Astrocyte of the cerebellum (primary cell): ENCODE data around the gene ABHD11.
"Not testable (repeated sequence)": the region's sequence is repeated elsewhere in the genome, so short reads cannot be mapped to it uniquely, and the experiment has no call there.

Source experiments
- DNase-seq: peaks from one replicate; pipeline ENCODE4 v3.0.0-alpha.2; 2011; ENCODE audit warnings: low read depth
- H3K4me3 ChIP-seq: 2 replicates; pipeline ENCODE4 v1.5.1; 2011; ENCODE audit warnings: mild to moderate bottlenecking, low read depth, low read length, moderate library complexity
- in situ Hi-C: cut with HindIII; loops from 2 replicates; pipeline ENCODE4 v1.10.0; 2017; ENCODE audit warnings: low sequenced_read_pairs
- TF ChIP-seq, protein P1 (sequence below): IDR thresholded peaks from 2 replicates; pipeline ENCODE4 v1.5.1; 2012; ENCODE audit warnings: low read length, low read depth, moderate library complexity, mild to moderate bottlenecking; ENCODE audit errors: missing control alignments

The ABHD11 gene, protein sequence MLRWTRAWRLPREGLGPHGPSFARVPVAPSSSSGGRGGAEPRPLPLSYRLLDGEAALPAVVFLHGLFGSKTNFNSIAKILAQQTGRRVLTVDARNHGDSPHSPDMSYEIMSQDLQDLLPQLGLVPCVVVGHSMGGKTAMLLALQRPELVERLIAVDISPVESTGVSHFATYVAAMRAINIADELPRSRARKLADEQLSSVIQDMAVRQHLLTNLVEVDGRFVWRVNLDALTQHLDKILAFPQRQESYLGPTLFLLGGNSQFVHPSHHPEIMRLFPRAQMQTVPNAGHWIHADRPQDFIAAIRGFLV

DNA sequence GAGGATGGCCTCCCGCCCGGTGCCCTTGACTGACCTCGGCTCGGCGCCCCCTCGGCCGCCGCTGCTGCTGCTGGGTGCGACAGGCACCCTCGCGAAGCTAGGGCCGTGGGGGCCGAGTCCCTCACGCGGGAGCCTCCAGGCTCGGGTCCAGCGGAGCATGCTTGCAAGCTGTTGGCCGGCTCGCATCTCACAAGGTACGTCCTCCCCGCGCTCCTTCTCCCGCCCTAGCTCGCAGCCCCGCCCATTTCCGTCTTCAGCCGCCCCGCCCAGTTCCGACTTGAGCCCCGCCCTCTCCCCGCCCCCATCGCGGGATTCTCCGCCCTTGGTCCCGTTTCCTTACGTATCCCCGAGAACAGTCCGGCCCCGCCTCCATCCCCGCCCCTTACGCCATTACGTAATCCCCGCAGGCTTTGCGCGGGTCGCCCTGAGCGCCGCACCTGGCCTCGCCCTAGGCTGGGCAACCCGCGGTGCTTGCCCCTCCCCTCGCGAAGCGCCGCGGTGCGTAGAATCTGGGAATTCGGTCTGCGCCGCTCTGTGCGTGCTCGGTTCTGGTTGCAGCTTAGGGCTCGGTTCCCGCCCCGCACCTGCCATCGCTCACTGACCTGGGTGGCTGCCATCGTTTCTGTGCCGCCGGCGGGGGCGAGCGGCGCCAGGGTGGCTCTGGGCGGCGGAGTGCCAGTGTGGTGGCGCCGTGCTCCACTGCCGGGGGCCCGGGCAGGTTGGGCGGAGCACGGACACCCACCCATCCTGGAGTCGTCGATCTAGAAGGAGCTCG lies at the start of gene ABHD11:
Gene ABHD11 (minus strand): TSS at position 191 of the 775 bp plus-strand sequence. CDS start 32 bp downstream, at position 159.
- peak within 1 kb of the TSS; percentile 90 for H3K4me3 ChIP-seq
- DNase-seq: peak; percentile 89
- TF ChIP-seq, protein P1, sequence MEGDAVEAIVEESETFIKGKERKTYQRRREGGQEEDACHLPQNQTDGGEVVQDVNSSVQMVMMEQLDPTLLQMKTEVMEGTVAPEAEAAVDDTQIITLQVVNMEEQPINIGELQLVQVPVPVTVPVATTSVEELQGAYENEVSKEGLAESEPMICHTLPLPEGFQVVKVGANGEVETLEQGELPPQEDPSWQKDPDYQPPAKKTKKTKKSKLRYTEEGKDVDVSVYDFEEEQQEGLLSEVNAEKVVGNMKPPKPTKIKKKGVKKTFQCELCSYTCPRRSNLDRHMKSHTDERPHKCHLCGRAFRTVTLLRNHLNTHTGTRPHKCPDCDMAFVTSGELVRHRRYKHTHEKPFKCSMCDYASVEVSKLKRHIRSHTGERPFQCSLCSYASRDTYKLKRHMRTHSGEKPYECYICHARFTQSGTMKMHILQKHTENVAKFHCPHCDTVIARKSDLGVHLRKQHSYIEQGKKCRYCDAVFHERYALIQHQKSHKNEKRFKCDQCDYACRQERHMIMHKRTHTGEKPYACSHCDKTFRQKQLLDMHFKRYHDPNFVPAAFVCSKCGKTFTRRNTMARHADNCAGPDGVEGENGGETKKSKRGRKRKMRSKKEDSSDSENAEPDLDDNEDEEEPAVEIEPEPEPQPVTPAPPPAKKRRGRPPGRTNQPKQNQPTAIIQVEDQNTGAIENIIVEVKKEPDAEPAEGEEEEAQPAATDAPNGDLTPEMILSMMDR: no peak
- in situ Hi-C loops: no loop called here

DNA sequence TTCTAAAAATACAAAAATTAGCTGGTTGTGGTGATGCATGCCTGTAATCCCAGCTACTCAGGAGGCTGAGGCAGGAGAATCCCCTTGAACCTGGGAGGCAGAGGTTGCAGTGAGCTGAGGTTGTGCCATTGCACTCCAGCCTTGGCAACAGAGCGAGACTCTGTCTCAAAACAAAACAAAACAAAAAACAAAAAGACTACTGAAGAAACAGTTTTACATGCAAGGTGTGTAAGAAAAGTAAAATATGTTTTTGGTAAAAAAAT lies 49.1 kb upstream of the ABHD11 start:
- H3K4me3 ChIP-seq, in situ Hi-C loops, DNase-seq: not testable (repeated sequence)

DNA sequence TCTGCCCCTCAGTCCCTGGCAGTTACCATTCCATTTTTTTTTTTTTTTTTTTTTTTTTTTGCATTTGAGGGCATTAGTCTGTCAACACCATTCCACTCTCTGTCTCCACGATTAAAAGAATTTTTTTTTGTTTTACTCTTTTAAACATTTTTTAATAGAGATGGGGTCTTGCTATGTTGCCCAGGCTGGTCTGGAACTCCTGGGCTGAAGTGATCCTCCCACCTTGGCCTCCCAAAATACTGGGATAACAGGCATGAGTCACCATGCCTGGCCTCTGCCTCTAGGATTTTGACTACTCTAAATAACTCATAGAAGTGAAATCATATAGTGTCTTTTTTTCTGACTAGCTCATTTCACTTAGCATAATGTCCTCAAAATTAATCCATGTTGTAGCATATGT lies 48.0 kb upstream of the ABHD11 start:
- in situ Hi-C loops: no loop called here
- no peak for DNase-seq
- H3K4me3 ChIP-seq: no peak overlapping the region
- TF ChIP-seq, protein P1: no peak

DNA sequence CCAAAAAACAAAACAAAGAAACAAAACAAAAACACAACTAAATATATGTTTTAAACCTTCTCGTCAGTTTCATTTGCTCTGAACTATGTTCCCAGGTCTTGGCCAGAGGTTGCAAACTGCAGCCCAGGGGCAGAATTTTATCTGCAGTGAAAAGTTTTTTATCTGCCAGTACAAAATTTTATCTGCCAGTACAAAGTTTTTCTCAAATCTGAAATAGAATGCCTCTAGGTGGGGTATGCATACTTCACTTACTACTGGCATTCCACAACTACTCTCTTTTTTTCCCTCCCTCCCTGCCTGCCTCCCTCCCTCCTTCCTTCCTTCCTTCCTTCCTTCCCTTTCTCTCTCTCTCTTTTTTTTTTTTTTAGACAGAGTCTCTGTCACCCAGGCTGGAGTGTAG lies 40.9 kb upstream of the ABHD11 start:
- in situ Hi-C loops: no loop called here
- no peak overlapping the region for H3K4me3 ChIP-seq
- no peak for DNase-seq
- TF ChIP-seq, protein P1: no peak

DNA sequence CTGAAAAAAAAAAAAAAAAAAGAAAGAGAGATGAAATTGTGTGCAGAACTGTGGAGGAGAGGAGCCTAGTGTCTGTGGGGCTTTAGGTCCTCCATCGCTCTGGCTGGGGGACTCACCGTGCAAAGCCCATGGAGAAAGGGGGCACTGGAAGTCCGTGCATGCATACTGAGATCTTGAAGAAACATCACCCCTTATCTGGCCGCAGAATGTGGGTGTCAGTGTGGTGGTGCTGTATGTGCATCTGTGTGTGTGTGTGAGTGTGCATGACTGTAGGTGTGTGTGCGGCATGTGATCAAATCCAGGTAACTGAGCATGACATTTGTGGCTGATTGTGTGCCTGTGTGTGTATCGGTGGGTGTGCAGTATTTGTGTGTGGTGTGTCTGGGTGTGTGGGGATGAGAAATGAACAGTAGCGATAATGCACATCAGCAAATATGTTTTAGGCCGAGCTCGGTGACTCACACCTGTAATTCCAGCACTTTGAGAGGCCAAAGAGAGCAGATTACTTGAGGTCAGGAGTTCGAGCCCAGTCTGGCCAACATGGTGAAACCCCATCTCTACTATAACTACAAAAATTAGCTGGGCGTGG lies 40.3 kb upstream of the ABHD11 start:
- in situ Hi-C loops: no loop called here
- TF ChIP-seq, protein P1: no peak
- H3K4me3 ChIP-seq: no peak overlapping the region
- DNase-seq: no peak

DNA sequence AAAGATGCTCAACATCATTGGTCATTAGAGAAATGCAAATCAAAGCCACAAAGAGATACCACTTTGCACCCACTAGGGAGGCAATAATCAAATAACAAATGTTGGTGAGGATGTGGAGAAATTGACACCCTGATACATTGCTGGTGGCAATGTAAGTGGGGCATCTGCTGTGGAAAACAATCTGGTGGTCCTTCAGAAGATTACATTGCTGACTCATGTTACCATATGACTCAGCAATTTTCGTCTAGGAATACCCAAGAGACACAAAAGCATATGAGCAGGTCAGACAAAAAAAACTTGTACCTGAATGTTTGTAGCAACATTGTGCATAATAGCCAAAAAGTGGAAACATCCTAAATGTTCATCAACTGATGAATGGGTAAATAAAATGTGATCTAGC lies 36.3 kb upstream of the ABHD11 start:
- TF ChIP-seq, protein P1: no peak
- DNase-seq: no peak
- no peak overlapping the region for H3K4me3 ChIP-seq
- in situ Hi-C loops: no loop called here
